Spinal cord (tissue), 10 donors: ENCODE measurements around the gene ING2. TPM values are rescaled to one million over a fixed set of nuclear protein-coding genes. Genes with fewer than 3 reads are reported as not detected.
"Not testable (repeated sequence)": the region's sequence is repeated elsewhere in the genome, so short reads cannot be mapped to it uniquely, and the experiment has no call there.

Experiments
- DNase-seq, 6 donors: peaks; one replicate each; pipeline versions ENCODE4 v3.0.0 to v3.0.0-alpha.2; 2013 to 2015; ENCODE audit warnings: low spot score in 6 of 6, low read depth in 4 of 6
- H3K27ac ChIP-seq: one replicate; pipeline ENCODE4 v1.5.1; 2013; ENCODE audit warnings: low read depth, low read length, control low read depth
- H3K27me3 ChIP-seq: one replicate; pipeline ENCODE4 v1.6.1; 2013; ENCODE audit warnings: low read length; ENCODE audit not compliant: control insufficient read depth, insufficient read depth
- H3K36me3 ChIP-seq: one replicate; pipeline ENCODE4 v1.6.1; 2013; ENCODE audit warnings: low read length; ENCODE audit not compliant: control insufficient read depth, insufficient read depth
- H3K4me1 ChIP-seq: one replicate; pipeline ENCODE4 v1.6.1; 2013; ENCODE audit warnings: low read length; ENCODE audit not compliant: control insufficient read depth, insufficient read depth
- H3K4me3 ChIP-seq: one replicate; pipeline ENCODE4 v1.5.1; 2013; ENCODE audit warnings: low read depth, low read length, control low read depth
- H3K9me3 ChIP-seq: one replicate; pipeline ENCODE4 v1.6.1; 2013; ENCODE audit warnings: low read length; ENCODE audit not compliant: control insufficient read depth, insufficient read depth
- WGBS: methylation state at CpG from one replicate; pipeline ENCODE4 v1.1.5; 2013; ENCODE audit warnings: missing lambda C conversion rate; ENCODE audit not compliant: insufficient coverage; 5-methylcytosine and 5-hydroxymethylcytosine counted together
- long read RNA-seq, 4 donors: transcript quantifications; one replicate each; lab custom pipeline, GENCODE V29; 2026
- polyA plus RNA-seq, 2 donors: library from polyadenylated mRNA; unstranded; fragments of 120-200 nt; gene quantifications; one replicate each; pipeline ENCODE4 v1.2.1, GENCODE V29; 2013; ENCODE audit not compliant: insufficient read length in 2 of 2
- total RNA-seq, 2 donors: library from RNA; depleted of rRNA in 1 of 2; stranded (reverse); fragments of 120-200 nt in 1 of 2; fragments of >200 nt in 1 of 2; gene quantifications; one replicate each; pipeline versions ENCODE4 v1.2.3 to v1.2.4, GENCODE V29; 2013 to 2014
- donor health status: healthy.

ING2 gene, protein sequence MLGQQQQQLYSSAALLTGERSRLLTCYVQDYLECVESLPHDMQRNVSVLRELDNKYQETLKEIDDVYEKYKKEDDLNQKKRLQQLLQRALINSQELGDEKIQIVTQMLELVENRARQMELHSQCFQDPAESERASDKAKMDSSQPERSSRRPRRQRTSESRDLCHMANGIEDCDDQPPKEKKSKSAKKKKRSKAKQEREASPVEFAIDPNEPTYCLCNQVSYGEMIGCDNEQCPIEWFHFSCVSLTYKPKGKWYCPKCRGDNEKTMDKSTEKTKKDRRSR
- total RNA-seq = 10 to 100 TPM; 19.6 to 23.0 TPM
- polyA plus RNA-seq = 10 to 100 TPM; 19.9 to 22.5 TPM
- long read RNA-seq, donor 1, transcript ING2-201 (2 exons, 1,189 nt) = major isoform, 19 of 26 reads
- long read RNA-seq, donor 1, transcript ING2-202 (2 exons, 599 nt) = minor isoform, 7 of 26 reads
- long read RNA-seq, donor 1, partial matches to known transcripts = 0 of 26 reads
- long read RNA-seq, donor 1, other reads (novel, unspliced or antisense) = 0 of 26 reads
- long read RNA-seq, donor 2, partial matches to known transcripts = 0 of 6 reads
- long read RNA-seq, donor 2, other reads (novel, unspliced or antisense) = 0 of 6 reads
- long read RNA-seq, donor 3, transcript ING2-201 (2 exons, 1,189 nt) = major isoform, 10 of 13 reads
- long read RNA-seq, donor 3, partial matches to known transcripts = 0 of 13 reads
- long read RNA-seq, donor 3, other reads (novel, unspliced or antisense) = 0 of 13 reads
- long read RNA-seq, donor 4, transcript ING2-201 (2 exons, 1,189 nt) = major isoform, 23 of 43 reads
- long read RNA-seq, donor 4, transcript ING2-202 (2 exons, 599 nt) = minor isoform, 11 of 43 reads
- long read RNA-seq, donor 4, partial matches to known transcripts = 9 of 43 reads
- long read RNA-seq, donor 4, other reads (novel, unspliced or antisense) = 0 of 43 reads

DNA sequence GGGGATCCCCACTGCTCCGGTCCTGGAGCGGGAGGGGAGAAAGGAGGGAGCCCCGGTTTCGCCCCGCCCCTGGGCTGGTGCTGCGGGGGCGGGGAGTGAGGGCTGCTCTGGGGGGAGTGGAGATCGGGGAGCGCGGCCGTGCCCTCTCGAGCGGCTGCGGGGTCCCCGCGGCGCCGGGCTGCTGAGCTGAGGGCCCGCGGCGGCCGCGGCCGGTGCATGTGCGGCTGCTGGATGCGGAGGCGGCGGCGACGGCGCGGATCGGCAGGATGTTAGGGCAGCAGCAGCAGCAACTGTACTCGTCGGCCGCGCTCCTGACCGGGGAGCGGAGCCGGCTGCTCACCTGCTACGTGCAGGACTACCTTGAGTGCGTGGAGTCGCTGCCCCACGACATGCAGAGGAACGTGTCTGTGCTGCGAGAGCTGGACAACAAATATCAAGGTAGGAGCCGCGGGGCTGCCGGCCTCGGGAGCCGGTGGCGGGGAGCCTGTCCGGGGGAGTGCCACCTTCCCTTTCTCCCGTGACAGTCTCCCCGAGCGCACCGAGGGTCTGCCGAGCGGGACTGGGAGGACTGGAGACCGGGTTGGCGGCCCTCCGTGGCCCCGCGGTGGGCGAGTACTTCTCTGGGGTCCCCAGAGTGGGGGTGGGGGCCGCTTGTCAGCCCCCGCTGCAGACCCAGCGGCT, at the start of gene ING2:
Gene ING2 (plus strand): TSS at position 129 of the 681 bp plus-strand sequence. CDS start 138 bp downstream, at position 267.
- H3K27ac ChIP-seq = peak within 1 kb of the TSS; percentile 99
- H3K36me3 ChIP-seq = no peaks in the 10 kb centered on the region
- peak within 1 kb of the TSS; percentile 94 for H3K4me3 ChIP-seq
- no peaks in the 10 kb centered on the region for H3K4me1 ChIP-seq
- H3K27me3 ChIP-seq = no peaks in the 10 kb centered on the region
- DNase-seq = peak in 4 of 6 donors; percentile 76 to 96 (median 87)
- under 1% methylated on average over 68 of the region's 68 CpGs for WGBS
- no peaks in the 10 kb centered on the region for H3K9me3 ChIP-seq

DNA sequence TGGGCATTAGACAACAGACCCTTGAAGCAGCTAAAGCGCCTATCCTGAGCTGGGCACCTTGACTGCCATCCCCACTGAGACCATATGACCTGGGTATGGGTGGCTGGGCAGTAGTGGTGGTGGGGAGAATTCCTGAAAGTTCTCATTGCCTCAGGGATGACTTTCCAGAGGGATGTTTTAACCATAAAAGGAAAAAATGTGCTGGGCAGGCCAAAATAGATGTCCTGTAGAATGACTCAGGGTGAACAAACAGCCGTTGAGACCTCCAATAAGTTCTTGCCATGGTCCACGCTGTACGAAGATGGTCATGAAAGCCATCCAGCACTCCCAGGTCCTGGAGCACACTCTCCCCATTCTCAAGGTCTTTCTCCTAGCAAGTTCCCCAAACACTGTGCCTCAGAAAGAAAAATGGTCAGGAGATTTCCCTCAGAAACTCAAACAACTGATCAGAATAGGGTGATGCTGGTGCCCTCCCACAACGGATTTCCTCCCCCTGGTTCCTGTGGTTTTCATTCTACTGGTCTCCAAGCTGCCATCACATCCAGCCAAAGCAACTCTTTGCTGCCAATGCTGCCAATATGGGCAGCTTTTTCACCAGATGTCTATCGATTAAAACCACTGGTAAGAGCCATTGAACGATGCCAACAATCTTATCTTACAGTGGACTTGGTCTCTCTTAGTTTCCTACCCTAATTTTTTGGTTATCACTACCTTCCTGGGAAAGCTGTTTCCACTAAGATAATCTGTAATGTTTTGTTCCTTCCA, 49.2 kb upstream of the ING2 start:
- no peak overlapping the region for H3K27ac ChIP-seq
- H3K27me3 ChIP-seq = no peaks in the 10 kb centered on the region
- no peaks in the 10 kb centered on the region for H3K9me3 ChIP-seq
- H3K36me3 ChIP-seq = peaks cover 11% of the 10 kb centered on the region
- WGBS = 94% methylated on average over 6 of the region's 7 CpGs
- no peak for DNase-seq
- H3K4me1 ChIP-seq = no peaks in the 10 kb centered on the region
- no peak overlapping the region for H3K4me3 ChIP-seq

GRCh38 chr4:183458005-183458404, 46.9 kb upstream of the ING2 start:
- Histone ChIP-seq H3K36me3 (peaks cover 4% of the 10 kb centered on the region), H3K27ac (no peak overlapping the region), H3K4me1 (no peaks in the 10 kb centered on the region), H3K27me3 (no peaks in the 10 kb centered on the region), H3K4me3 (no peak overlapping the region), H3K9me3 (no peaks in the 10 kb centered on the region)
- WGBS = 79% methylated on average over 3 of the region's 5 CpGs
- DNase-seq = no peak

GRCh38 chr4:183463903-183464619, 40.8 kb upstream of the ING2 start:
- not testable (repeated sequence) for H3K27ac ChIP-seq, H3K4me3 ChIP-seq, H3K9me3 ChIP-seq, H3K4me1 ChIP-seq, H3K36me3 ChIP-seq, H3K27me3 ChIP-seq, DNase-seq
- 88% methylated on average over 6 of the region's 11 CpGs for WGBS

- peak in 1 of 6 donors; percentile 6 for DNase-seq
- not testable (repeated sequence) for H3K36me3 ChIP-seq, H3K27ac ChIP-seq, H3K9me3 ChIP-seq, H3K4me3 ChIP-seq, H3K4me1 ChIP-seq, H3K27me3 ChIP-seq
- WGBS = 100% methylated on average over 1 of the region's 5 CpGs
Observed at GRCh38 chr4:183465879-183466278, 39.0 kb upstream of the ING2 start.

- H3K4me3 ChIP-seq = no peak overlapping the region
- no peak for DNase-seq
- no peaks in the 10 kb centered on the region for H3K4me1 ChIP-seq
- H3K27me3 ChIP-seq = no peaks in the 10 kb centered on the region
- H3K9me3 ChIP-seq = no peaks in the 10 kb centered on the region
- WGBS = 100% methylated on average over 2 of the region's 3 CpGs
- no peaks in the 10 kb centered on the region for H3K36me3 ChIP-seq
- no peak overlapping the region for H3K27ac ChIP-seq
Observed at GRCh38 chr4:183467246-183467645, 37.6 kb upstream of the ING2 start.

- WGBS = 86% methylated on average over 2 of the region's 7 CpGs
- no peak for DNase-seq
- Histone ChIP-seq H3K4me3 (no peak overlapping the region), H3K27me3 (no peaks in the 10 kb centered on the region), H3K27ac (no peak overlapping the region), H3K4me1 (no peaks in the 10 kb centered on the region), H3K36me3 (no peaks in the 10 kb centered on the region), H3K9me3 (no peaks in the 10 kb centered on the region)
Observed at GRCh38 chr4:183468210-183469095, 36.4 kb upstream of the ING2 start.

- no CpG with 5 or more reads among the region's 1 CpG for WGBS
- Histone ChIP-seq H3K4me3 (no peak overlapping the region), H3K4me1 (no peaks in the 10 kb centered on the region), H3K27ac (no peak overlapping the region), H3K27me3 (no peaks in the 10 kb centered on the region), H3K9me3 (no peaks in the 10 kb centered on the region), H3K36me3 (no peaks in the 10 kb centered on the region)
- no peak for DNase-seq
Observed at GRCh38 chr4:183469285-183469684, 35.6 kb upstream of the ING2 start.
